ENCODE results near the gene TCP11X2.
"Not testable (repeated sequence)": the region's sequence is repeated elsewhere in the genome, so short reads cannot be mapped to it uniquely, and the experiment has no call there.

TCP11X2 gene

GRCh38 chrX:102471762-102472220 lies at the start of gene TCP11X2:
Gene TCP11X2, minus strand, starts transcription at chrX:102471812.
- not testable (repeated sequence) for DNase-seq (ENCODE audit: low spot score)

- peak; percentile 1 for DNase-seq (ENCODE audit: low spot score)
These were observed 45.7 kb upstream of the TCP11X2 start for GRCh38 chrX:102517326-102517725.

DNA sequence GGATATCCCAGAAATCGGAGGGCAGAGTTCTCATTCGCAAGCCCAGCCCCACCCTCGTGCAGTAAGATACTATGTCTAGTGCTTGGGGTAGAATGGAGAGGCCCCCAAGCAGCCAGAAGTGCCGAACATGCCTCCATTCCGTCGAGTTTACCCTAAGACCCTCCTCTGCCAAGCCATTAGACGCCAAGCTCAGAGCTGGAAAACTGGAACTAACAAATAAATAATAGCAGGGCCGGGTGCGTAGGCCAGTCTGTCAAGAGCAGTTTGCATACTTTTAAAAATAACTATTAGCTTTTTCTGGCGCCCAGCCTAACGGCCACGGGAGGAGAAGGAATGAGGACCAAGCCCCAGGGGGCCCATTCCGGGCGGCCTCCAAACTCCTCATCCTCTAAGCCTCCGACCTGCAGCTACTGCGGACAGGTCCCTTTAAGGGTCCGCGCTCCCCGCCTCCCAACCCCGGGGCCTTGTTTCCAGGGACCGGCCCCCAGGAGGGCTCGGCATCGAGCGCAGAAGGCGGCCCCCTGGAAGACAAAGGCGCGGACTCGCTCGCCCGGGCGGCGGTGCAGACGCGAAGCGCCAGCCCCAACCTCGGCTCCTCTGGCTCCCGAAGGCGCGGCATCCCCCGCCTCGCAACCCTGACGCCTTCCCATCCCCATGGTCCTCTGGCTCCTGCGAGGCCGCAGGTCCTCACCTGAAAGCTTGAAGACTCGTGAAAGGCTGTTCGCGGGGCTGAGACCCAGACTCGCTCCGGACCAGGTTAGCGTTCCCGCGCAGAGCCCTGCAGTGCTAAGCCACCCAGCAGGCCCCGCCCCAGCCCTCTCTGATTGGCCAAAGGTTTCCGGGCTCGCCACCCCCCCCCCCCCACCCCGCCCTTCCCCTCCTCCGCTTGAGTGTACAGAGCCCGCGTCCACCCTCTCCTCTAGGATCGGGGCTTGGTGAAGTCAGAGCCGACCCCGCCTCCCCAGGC lies 44.6 kb upstream of the TCP11X2 start, which contains the start of gene TMSB15A:
TMSB15A (minus strand) TSS at position 765 of the 967 bp plus-strand sequence.
- DNase-seq (ENCODE audit: low spot score): no peak

- DNase-seq (ENCODE audit: low spot score): no peak
These were observed 42.9 kb upstream of the TCP11X2 start for GRCh38 chrX:102514536-102514935.

GRCh38 chrX:102498732-102499131 lies 27.1 kb upstream of the TCP11X2 start:
- no peak for DNase-seq (ENCODE audit: low spot score)

GRCh38 chrX:102491766-102492165 lies 20.2 kb upstream of the TCP11X2 start:
- DNase-seq (ENCODE audit: low spot score): no peak

- not testable (repeated sequence) for DNase-seq (ENCODE audit: low spot score)
These were observed 7.2 kb upstream of the TCP11X2 start for GRCh38 chrX:102478765-102479164.

DNA sequence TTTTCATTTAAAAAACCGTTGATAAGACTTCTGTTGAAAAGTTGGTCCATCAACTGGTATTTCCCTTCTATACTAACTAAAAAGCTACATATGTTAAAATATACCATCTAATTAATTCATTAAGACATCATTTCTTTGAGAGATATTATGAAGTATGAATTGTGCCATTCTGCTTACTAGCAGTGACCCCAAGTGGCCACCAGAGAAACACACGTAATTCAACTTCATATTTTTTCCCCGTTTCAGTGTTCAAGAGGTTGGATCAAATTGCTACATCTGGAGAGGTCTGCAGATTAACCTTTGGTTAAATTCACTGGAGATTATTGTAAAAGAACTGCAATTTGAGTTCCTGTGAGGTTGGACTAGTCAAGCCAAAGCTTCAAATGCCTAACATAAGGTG lies 1.4 kb downstream of the TCP11X2 start:
- DNase-seq (ENCODE audit: low spot score): not testable (repeated sequence)

DNA sequence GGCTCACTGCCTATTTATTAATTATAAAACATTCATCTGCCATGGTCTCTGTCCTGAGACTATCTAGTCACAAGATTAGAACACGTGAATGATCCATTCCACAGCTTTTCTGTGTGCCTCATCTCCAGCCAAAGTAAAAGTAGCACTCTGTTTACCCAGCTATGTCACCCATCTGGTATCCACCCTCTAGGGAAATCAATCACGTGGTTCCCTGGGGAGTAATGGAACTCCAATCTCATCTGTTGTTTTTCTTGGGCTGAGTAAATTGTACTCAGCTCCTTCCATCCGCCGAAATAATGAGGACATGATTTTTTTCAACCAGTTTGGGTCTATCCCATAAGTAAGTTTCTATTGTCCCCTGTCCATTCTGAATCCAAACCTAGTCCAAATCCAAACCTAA lies 13.0 kb downstream of the TCP11X2 start:
- DNase-seq (ENCODE audit: low spot score): not testable (repeated sequence)

DNA sequence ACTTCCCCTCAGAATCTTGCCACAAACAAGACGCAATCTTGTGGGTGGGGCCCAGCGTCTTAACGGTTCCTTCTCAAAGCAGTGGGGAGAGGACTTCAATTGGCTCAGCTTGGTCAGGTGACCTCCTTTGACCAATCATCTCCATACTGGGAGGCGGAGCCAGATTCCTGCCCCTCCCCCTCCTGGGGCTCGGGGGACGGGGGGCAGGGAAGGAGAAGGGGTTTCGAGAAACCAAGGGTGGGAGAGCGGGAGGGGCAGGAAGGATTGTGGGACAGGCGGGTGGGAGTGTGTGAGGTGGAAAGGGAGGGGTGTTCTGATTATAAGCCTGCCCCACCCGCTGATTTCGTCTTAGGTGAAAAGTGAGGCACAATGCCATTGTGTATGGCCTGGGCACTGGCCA lies 31.7 kb downstream of the TCP11X2 start, which contains the start of gene NXF2B:
NXF2B (minus strand) TSS at position 101 of the 400 bp plus-strand sequence. CDS start 59,972 bp downstream, outside the sequence.
- not testable (repeated sequence) for DNase-seq (ENCODE audit: low spot score)

GRCh38 chrX:102414493-102414892 lies 57.1 kb downstream of the TCP11X2 start:
- DNase-seq (ENCODE audit: low spot score): not testable (repeated sequence)
